EH (cell line): Measurements from ENCODE around the gene CBLB.

Experiments
- DNase-seq: peaks from one replicate; pipeline ENCODE4 v3.0.0-alpha.2; 2015; ENCODE audit warnings: low read depth

The CBLB gene

DNA sequence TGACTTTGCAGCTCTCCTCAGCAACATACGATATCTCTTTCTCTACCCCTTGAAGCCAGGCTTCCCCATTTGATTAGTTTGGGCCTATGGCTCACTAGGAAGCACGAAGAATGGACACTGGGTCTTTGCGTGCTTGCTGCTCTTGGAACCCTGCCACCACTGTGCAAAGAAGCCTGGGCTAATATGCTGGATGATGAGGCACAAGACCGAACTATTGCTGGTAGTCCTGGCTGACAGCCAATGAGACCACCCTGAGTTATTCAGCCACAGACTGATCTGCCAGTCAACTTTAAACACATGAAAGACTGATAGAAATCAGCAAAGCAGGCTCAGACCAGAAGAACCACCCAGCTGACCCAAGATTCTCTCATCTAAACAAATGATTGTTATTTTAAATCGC, 250.3 kb downstream of the CBLB start:
- DNase-seq = no peak

DNA sequence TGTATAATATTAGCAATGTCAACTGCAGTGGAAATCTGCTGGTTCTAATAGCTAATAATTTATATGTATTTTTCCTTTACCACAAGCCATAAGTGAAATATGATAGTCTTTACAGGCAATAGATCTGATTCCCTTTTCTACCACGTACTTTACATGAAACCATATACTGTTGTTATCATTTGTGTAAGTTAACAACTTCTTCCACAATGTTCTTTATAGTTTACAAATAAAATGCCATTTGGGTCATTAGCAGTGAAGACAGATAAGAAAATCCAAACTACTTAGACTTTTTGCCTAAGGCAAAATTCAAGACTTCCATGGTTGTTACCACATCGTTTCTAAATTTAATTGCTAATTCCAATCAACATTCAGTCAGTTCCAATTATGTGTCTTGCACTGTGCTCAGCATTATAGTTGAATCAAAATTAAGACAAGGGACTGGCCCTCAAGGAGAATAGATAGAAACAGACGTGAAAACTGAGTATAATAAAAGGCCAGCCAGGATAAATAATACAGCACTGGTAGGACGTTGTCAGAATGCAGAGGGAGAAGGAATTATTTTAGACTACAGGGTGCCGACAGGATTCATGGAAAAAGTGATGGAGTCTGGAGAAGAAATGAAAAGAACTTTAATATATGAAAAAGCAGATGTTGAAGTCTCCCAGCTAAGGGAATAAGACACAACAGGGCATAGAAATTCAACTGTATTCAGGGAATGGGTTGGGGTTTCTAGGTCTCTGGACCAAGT, 252.3 kb downstream of the CBLB start:
- peak; percentile 55 for DNase-seq

GRCh38 chr3:105615814-105616213, 253.0 kb downstream of the CBLB start:
- no peak for DNase-seq

DNA sequence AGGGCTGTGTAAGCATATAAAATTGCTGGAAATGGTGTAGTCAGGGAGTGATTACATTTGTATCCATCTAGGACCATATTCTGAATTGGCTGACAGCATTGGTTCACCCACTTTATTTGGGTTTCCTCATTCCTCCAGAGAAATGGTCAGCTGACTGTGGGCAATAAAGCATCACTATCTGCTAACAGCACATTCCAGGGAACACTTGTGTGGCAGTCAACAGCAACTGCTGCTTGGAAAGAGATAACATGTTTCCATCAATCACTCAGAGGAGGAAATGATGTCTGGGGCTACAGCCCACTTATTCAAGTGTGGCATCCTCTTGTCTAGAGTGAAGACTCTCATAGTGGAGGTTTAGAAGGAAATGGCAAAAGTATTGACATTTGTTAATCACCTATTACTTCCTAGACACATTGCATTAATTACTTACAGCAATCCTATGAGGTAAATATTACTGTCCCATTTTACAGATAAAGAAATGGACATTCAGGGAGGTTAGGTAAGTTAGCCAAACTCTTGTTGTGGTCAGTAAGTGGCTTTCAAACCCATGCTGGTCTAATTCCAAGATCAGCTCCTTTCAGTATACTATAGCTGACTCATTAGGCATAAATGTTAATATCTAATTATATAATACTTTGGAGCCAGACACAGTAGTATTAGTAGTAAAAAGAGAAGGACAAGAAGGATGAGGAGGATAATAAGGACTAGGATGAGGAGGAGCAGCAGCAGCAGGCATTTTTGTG, 254.4 kb downstream of the CBLB start:
- DNase-seq = peak; percentile 71

GRCh38 chr3:105613120-105613519, 255.7 kb downstream of the CBLB start:
- peak; percentile 50 for DNase-seq

- DNase-seq = no peak
Measured at GRCh38 chr3:105611304-105612192, 257.3 kb downstream of the CBLB start.

GRCh38 chr3:105610473-105610872, 258.3 kb downstream of the CBLB start:
- no peak for DNase-seq

- peak; percentile 65 for DNase-seq
Measured at GRCh38 chr3:105608623-105609022, 260.2 kb downstream of the CBLB start.

- peak; percentile 84 for DNase-seq
Measured at GRCh38 chr3:105606016-105606415, 262.8 kb downstream of the CBLB start.
